Right lobe of liver (tissue), 4 donors: ENCODE results near the gene KCTD18.

ENCODE experiments used
- CTCF ChIP-seq, 4 donors: fragments of 200-600 bp in 3 of 4; fragments of 450-650 bp in 1 of 4; IDR thresholded peaks; one replicate each; pipeline versions ENCODE4 v1.5.1 to v1.8.0; 2016 to 2022; ENCODE audit warnings: antibody characterized with exemption in 4 of 4, mild to moderate bottlenecking in 2 of 4
- POLR2A ChIP-seq: fragments of 450-650 bp; IDR thresholded peaks from one replicate; pipeline ENCODE4 v1.6.1; 2017; ENCODE audit warnings: antibody characterized with exemption, mild to moderate bottlenecking
- donor health status: DM: no; HTN: no; CAD: no.
- donor health status: DM: no; HTN: no; CAD: no.
- donor health status: DM: no; HTN: yes; CAD: no.

- TF ChIP-seq POLR2A, result no peak
- no peak for TF ChIP-seq CTCF (IDR thresholded peaks at IDR 0.05)
Measured at GRCh38 chr2:200486529-200486928, 23.3 kb downstream of the KCTD18 start.
